Thoracic aorta endothelial cell (primary cell): ENCODE measurements around the gene RPL13A. TPM values are rescaled to one million over a fixed set of nuclear protein-coding genes. Genes with fewer than 3 reads are reported as not detected.

Experiments
- small RNA-seq: library from RNA; depleted of rRNA; stranded (forward); fragments of <200 nt; gene quantifications from one replicate; pipeline ENCODE3, GENCODE V24; 2012
- total RNA-seq: library from RNA; depleted of rRNA; stranded (reverse); fragments of >200 nt; gene quantifications from 2 replicates; pipeline ENCODE4 v1.2.3, GENCODE V29; 2012

The RPL13A gene
- 1,873 and 2,063 TPM in 2 replicates for total RNA-seq

GRCh38 chr19:49487277-49488045, at the start of gene RPL13A:
TSS of gene RPL13A (plus strand) at chr19:49487608. CDS start at chr19:49487630, 22 bp downstream.

GRCh38 chr19:49441210-49441959, 46.0 kb upstream of the RPL13A start, which contains the start of gene SLC17A7:
TSS of gene SLC17A7 (minus strand) at chr19:49441527. CDS start at chr19:49441379, 148 bp downstream.

GRCh38 chr19:49451430-49452181, 35.8 kb upstream of the RPL13A start, which contains the start of gene PIH1D1:
TSS of gene PIH1D1 (minus strand) at chr19:49451814. CDS start at chr19:49451574, 240 bp downstream.

GRCh38 chr19:49453013-49453756, 34.2 kb upstream of the RPL13A start, which contains the start of gene ALDH16A1:
TSS of gene ALDH16A1 (plus strand) at chr19:49453225. CDS start at chr19:49453332, 107 bp downstream.

GRCh38 chr19:49473868-49474541, 13.4 kb upstream of the RPL13A start, which contains the start of gene FLT3LG:
TSS of gene FLT3LG (plus strand) at chr19:49474215. CDS start at chr19:49474640, 425 bp downstream.

Small RNAs within 50 kb of the gene (small RNA-seq; reads per million reads assigned to genes)
- gene COX6CP7 (not detected), gene MIR150 (6.7 reads per million, percentile 87 among the genes with 10 or more reads in this experiment), gene SNORD32A (not detected), gene SNORD33 (not detected), gene SNORD34 (not detected), gene SNORD35A (not detected), gene SNORD35B (not detected)

Other genes starting within 250 kb of the RPL13A start
- gene SLC6A16, start 162.4 kb upstream of the RPL13A start, total RNA-seq, result 0.65 and 1.3 TPM in 2 replicates
- gene CD37, start 152.2 kb upstream of the RPL13A start, total RNA-seq, result not detected in 2 replicates
- 59.0 and 74.2 TPM in 2 replicates for gene TEAD2, start 125.2 kb upstream of the RPL13A start, total RNA-seq
- gene DKKL1, start 123.7 kb upstream of the RPL13A start, total RNA-seq, result not detected in 2 replicates
- not detected in 2 replicates for gene KASH5, start 99.4 kb upstream of the RPL13A start, total RNA-seq
- gene PTH2, start 64.2 kb upstream of the RPL13A start, total RNA-seq, result not detected in 2 replicates
- not detected in 2 replicates for gene GFY, start 62.2 kb upstream of the RPL13A start, total RNA-seq
- under 0.01 TPM in 1 of 2 replicates, not detected in the other for gene SLC17A7, start 46.1 kb upstream of the RPL13A start, total RNA-seq
- gene PIH1D1, start 35.8 kb upstream of the RPL13A start, total RNA-seq, result 51.5 and 111 TPM in 2 replicates
- 28.9 and 34.8 TPM in 2 replicates for gene ALDH16A1, start 34.4 kb upstream of the RPL13A start, total RNA-seq
- gene FLT3LG, start 13.4 kb upstream of the RPL13A start, total RNA-seq, result 2.4 and 3.1 TPM in 2 replicates
- 2,409 and 3,161 TPM in 2 replicates for gene RPS11, start 8.8 kb downstream of the RPL13A start, total RNA-seq
- gene FCGRT, start 25.1 kb downstream of the RPL13A start, total RNA-seq, result 44.5 and 54.9 TPM in 2 replicates
- 119 and 136 TPM in 2 replicates for gene RCN3, start 40.4 kb downstream of the RPL13A start, total RNA-seq
- 69.1 and 78.6 TPM in 2 replicates for gene NOSIP, start 92.9 kb downstream of the RPL13A start, total RNA-seq
- 1.9 and 3.1 TPM in 2 replicates for gene PRRG2, start 93.7 kb downstream of the RPL13A start, total RNA-seq
- 5.7 and 6.7 TPM in 2 replicates for gene PRR12, start 103.6 kb downstream of the RPL13A start, total RNA-seq
- 32.8 and 34.7 TPM in 2 replicates for gene RRAS, start 152.5 kb downstream of the RPL13A start, total RNA-seq
- 24.9 and 26.7 TPM in 2 replicates for gene SCAF1, start 154.6 kb downstream of the RPL13A start, total RNA-seq
- gene IRF3, start 178.2 kb downstream of the RPL13A start, total RNA-seq, result 41.1 and 41.2 TPM in 2 replicates
- 11.2 and 14.4 TPM in 2 replicates for gene BCL2L12, start 178.3 kb downstream of the RPL13A start, total RNA-seq
- 221 and 270 TPM in 2 replicates for gene PRMT1, start 189.7 kb downstream of the RPL13A start, total RNA-seq
- gene ADM5, start 202.0 kb downstream of the RPL13A start, total RNA-seq, result 0.72 and 0.80 TPM in 2 replicates
- gene CPT1C, start 203.5 kb downstream of the RPL13A start, total RNA-seq, result 7.5 and 13.3 TPM in 2 replicates